ENCODE measurements around the gene ARSK. TPM values are rescaled to one million over a fixed set of nuclear protein-coding genes. Genes with fewer than 3 reads are reported as not detected.
A peak's percentile ranks its signal among the peaks of the same experiment; 100 is the strongest.
"Not testable (repeated sequence)": the region's sequence is repeated elsewhere in the genome, so short reads cannot be mapped to it uniquely, and the experiment has no call there.

The ARSK gene
- polyA plus RNA-seq, 4 donors = 15.1 to 16.8 (median 15.8) TPM

DNA sequence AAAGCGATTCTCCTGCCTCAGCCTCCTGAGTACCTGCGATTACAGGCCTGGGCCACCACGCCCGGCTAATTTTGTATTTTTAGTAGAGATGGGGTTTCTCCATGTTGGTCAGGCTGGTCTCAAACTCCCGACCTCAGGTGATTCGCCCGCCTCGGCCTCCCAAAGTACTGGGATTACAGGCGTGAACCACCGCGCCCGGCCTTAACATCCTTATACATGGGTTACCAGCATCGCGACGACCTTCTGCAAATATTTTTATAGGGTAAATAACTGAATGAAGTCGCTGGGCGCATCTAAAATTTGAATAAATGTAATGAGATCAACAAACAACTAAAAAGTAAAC lies 91.3 kb downstream of the ARSK start:
- DNase-seq (ENCODE audit: low read depth in 4 of 4, low spot score in 3 of 4) = not testable (repeated sequence)

DNA sequence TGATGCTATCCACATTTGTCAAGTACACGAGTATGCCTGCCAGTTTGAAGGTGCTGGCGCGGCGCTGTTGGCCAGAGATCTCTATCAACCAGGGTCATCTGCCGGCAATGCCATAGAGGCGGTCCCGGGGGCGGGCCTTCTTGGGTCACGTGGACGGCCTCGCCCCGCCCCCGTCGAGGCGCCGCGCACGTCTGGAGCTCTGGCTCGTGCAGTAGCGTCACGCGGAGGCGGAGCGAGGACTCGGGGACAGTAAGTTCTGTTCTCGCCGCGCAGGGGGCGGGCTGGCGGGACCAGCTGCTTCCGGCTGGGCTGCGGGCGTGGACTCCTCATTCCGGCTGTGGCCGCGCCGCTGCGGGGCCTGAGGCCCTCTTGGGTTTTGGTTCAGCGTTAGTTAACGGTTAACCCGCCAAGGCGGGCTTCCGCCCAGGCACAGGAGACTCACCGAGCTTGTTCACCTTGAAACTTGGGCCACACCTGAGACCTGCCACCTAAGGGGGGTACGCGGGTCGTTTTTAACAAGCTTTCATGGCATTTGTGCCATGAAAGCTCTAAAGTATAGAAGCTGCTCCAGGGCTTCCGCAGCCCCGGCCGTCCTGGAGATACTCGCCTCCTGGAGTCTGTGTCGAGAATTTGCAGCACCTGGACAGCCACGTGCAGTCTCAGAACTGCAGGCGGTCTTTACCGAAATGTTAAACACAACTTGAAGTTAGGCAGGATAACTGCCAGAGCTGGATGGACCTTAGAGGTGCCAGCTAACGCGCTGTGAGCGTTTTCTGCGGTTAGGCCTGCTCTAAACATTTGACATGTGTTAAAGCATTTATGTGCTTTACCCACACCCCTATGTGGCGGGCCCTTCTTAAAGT lies 91.9 kb downstream of the ARSK start, which contains the start of gene RFESD:
Gene RFESD (plus strand): TSS at position 209 of the 863 bp plus-strand sequence. CDS start 5,495 bp downstream, outside the sequence.
- DNase-seq (ENCODE audit: low read depth in 4 of 4, low spot score in 3 of 4) = peak; percentile 86 to 93 (median 90)

DNA sequence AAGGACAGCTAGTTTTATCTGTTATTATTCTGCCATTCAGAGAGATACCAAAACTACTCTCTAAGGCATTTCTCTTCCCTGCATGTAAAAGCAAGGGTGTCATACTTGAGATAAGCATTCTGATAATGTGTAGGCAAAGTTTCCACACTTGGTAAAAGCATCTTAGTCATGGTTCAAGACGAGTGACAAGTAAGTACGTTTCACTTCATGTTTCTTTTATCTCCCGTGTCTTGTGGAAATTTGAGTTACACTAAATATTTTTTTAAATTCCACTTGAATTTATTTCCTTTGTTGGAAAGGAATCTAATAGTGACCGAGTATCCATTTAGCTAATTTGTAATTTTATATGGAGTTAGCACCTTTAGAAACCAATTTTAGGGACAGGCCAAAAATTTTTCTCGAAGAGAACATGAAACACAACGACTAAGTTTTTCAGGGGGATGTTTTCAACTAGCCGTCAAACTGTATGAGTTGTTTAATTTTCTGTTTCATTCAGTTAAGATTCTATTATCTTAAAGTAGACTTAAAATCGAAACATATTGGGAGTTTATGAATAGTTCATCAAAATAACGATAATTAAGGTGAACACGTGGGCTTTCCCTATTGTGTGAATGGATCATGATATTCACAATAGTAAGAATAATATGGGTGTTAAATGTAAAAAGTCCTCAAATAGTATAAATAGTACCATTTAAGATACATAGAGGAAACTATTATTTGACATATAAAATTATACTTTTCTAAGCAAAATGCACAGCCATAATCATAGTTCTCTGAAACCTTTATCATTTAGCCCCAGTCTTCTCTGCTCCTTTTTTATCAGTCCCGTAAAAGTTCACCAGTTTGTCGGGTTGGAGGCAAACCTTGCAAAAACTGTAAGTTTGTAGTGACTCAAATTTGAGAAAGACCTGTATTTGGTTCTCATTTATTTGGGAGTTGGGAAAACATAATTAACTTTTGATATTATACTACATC lies 93.3 kb downstream of the ARSK start:
- no peak for DNase-seq (ENCODE audit: low read depth in 4 of 4, low spot score in 3 of 4)

DNA sequence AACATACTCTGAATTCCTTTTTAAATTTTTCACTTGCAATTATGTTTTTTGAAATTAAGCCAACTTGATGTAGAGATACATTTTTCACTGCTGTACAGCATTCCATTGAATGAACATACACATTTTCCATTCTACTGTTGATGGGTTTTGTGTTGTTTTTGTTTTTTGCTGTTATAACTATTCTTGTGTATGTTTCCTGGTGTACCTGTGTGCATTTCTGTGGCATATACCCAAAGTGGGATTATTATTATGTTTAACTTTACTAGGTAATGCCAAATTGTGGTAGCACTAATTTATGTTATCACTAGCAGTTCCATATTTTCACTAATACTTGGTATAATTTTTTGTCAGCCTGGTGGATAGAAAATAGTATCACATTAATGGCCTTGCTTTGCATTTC lies 94.4 kb downstream of the ARSK start:
- DNase-seq (ENCODE audit: low read depth in 4 of 4, low spot score in 3 of 4) = no peak

DNA sequence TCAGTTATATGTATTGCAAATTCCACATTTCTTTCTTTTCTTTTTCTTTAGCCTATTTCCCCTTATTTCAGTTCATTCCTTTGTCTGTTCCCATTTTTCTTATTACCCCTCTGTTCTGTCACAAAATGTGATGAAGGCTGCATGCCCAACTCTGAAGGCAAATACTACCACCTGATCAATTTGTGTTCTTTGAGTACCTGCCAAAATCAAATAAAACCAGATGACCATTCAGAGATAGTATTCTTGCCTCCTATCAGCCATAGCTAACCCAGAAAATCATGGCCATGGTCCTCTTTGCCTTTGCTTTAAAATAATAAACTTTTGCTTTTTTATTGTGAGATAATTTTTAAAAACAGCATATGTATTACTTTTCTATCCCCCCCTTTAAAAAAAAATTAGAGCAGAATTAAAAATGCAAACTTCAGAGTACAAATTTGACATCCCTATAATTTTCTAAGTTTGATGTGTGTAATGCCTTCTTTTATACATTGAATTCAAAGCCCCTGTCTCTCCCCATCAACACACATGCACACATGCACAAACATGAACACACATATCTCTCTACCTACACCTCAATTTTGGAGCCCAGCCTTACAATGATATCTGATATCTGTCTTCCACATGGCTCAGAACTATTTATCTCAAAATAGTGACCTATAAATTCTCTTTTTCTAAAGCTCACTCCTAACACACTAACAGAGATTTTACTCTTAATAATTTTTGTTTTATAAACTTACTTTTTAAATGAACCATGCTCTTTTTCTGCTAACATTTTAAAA lies 95.1 kb downstream of the ARSK start:
- no peak for DNase-seq (ENCODE audit: low read depth in 4 of 4, low spot score in 3 of 4)

DNA sequence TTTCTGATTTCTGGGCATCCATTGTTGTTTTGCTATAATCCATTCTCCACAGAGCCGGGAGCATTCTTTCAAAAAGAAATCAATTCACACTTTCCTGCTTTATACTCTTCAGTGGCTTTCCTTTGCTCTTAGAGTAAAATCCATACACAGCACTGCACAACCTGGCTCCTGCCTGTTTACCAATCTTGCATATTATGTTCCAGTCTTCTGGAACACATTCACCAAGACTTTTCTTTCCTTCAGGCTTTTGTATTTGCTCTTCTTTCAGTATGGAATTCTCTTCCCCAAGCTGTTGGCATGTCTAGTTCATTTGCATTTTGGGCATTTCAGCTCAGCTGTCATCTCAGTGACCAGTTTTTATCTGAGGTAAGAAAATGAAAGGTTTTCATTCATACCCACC lies 97.9 kb downstream of the ARSK start:
- DNase-seq (ENCODE audit: low read depth in 4 of 4, low spot score in 3 of 4) = no peak

DNA sequence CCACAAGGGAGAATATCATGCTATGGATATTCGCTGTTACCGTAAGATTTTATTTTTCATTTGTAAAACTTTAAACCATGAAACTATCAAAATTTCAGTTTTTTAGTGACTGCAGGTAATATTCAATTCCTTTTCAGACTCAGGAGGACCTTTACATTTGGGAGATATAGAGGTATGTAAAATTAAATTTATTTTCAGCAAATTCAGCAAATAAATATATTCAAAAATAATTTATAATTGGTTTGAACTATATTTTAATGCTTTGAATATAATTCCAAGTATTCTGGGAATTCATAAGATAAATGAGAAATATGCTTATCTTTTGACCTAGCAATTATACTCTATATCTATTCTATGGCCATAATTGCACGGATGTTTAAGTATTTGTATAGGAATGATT lies 99.3 kb downstream of the ARSK start:
- DNase-seq (ENCODE audit: low read depth in 4 of 4, low spot score in 3 of 4) = no peak

Other genes starting within 250 kb of the ARSK start
- 1 to 10 TPM in 3 of 4 donors, not detected in 1; 3.7 to 9.0 (median 6.2) TPM for gene FAM81B, start 163.7 kb upstream of the ARSK start, polyA plus RNA-seq (ENCODE audit: insufficient read length in 4 of 4)
- 10 to 100 TPM; 70.0 to 99.9 (median 90.3) TPM for gene SKIC3, start 124 bp upstream of the ARSK start, polyA plus RNA-seq (ENCODE audit: insufficient read length in 4 of 4)
- under 1 TPM in 1 of 4 donors, not detected in 3; 0.11 TPM for gene GPR150, start 65.0 kb downstream of the ARSK start, polyA plus RNA-seq (ENCODE audit: insufficient read length in 4 of 4)
- gene RFESD, start 91.7 kb downstream of the ARSK start, polyA plus RNA-seq (ENCODE audit: insufficient read length in 4 of 4) = 1 to 10 TPM; 4.3 to 5.9 (median 5.1) TPM
- gene SPATA9, start 127.9 kb downstream of the ARSK start, polyA plus RNA-seq (ENCODE audit: insufficient read length in 4 of 4) = 1 to 10 TPM; 1.6 to 2.0 (median 1.7) TPM
- 10 to 100 TPM; 62.0 to 88.7 (median 81.6) TPM for gene RHOBTB3, start 176.2 kb downstream of the ARSK start, polyA plus RNA-seq (ENCODE audit: insufficient read length in 4 of 4)